ENCODE data around the gene PARD3.

PARD3 gene

GRCh38 chr10:34323192-34323591, 491.9 kb downstream of the PARD3 start:
- no peak for DNase-seq (ENCODE audit: low read depth in 2 of 2, low spot score in 1 of 2)

- no peak for DNase-seq (ENCODE audit: low read depth in 2 of 2, low spot score in 1 of 2)
Measured at GRCh38 chr10:34320265-34320664, 494.8 kb downstream of the PARD3 start.

GRCh38 chr10:34319197-34319846, 495.8 kb downstream of the PARD3 start:
- no peak for DNase-seq (ENCODE audit: low read depth in 2 of 2, low spot score in 1 of 2)

GRCh38 chr10:34316154-34316553, 498.9 kb downstream of the PARD3 start:
- no peak for DNase-seq (ENCODE audit: low read depth in 2 of 2, low spot score in 1 of 2)

DNA sequence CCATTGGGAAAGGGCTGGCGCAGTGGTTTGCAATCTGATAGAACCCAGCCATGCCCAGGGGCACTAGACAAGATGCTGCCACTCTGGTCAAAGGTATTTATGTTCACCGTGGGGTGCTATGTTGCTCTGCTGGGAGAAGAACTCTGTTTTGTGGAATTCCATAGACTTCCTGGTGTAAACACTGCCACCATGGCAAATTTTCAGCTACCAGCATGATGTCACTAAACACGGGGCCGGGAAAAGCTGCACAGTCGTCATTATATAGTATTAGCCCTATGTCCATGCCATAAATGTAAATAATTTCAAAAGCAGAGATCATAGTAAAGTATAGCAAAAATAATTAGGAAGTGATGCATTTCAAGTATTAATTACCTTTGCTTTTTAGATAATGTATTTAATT, 500.6 kb downstream of the PARD3 start:
- DNase-seq (ENCODE audit: low read depth in 2 of 2, low spot score in 1 of 2): no peak

DNA sequence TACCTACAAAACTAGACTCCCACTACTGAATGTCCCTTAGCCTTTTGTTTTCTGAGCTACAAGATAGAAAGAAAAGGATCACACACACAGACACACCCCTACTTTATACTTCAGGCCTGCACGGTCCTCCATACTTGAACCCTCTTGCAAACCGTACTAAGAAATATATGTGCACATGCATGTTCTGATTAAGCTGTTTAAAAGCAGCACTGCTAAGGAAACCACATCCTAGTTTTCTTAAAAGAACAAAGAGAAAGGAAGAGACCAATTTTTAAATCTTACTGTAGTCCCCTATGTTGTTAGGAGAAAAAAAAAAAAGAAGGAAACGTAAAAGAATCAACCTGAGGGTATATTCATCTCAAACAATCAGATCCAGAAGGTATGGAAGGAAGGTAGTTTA, 501.2 kb downstream of the PARD3 start:
- no peak for DNase-seq (ENCODE audit: low read depth in 2 of 2, low spot score in 1 of 2)

- DNase-seq (ENCODE audit: low read depth in 2 of 2, low spot score in 1 of 2): no peak
Measured at GRCh38 chr10:34313353-34313752, 501.7 kb downstream of the PARD3 start.

GRCh38 chr10:34311679-34312078, 503.4 kb downstream of the PARD3 start:
- DNase-seq (ENCODE audit: low read depth in 2 of 2, low spot score in 1 of 2): no peak

- DNase-seq (ENCODE audit: low read depth in 2 of 2, low spot score in 1 of 2): no peak
Measured at GRCh38 chr10:34310234-34310633, 504.9 kb downstream of the PARD3 start.

- no peak for DNase-seq (ENCODE audit: low read depth in 2 of 2, low spot score in 1 of 2)
Measured at GRCh38 chr10:34305189-34305588, 509.9 kb downstream of the PARD3 start.

DNA sequence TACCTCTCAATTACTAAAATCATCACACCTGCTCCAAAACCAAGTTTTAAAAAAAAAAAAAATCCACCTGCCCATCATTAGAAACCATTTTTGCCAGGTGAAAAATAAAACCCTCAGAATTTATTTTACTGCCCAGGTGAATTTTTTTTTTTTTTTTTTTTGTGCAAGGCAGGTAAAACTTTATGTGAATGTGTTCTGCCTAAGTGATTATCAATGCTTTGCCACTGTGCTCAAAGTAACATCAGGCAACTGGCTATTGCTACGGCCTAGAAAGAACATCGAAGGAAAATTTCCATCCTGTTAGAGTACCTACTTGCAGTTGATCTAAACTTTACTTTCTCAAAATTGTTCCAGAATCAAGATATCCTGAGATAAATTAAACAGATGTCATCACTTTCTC, 512.1 kb downstream of the PARD3 start:
- no peak for DNase-seq (ENCODE audit: low read depth in 2 of 2, low spot score in 1 of 2)

- DNase-seq (ENCODE audit: low read depth in 2 of 2, low spot score in 1 of 2): no peak
Measured at GRCh38 chr10:34299105-34299611, 515.9 kb downstream of the PARD3 start.

DNA sequence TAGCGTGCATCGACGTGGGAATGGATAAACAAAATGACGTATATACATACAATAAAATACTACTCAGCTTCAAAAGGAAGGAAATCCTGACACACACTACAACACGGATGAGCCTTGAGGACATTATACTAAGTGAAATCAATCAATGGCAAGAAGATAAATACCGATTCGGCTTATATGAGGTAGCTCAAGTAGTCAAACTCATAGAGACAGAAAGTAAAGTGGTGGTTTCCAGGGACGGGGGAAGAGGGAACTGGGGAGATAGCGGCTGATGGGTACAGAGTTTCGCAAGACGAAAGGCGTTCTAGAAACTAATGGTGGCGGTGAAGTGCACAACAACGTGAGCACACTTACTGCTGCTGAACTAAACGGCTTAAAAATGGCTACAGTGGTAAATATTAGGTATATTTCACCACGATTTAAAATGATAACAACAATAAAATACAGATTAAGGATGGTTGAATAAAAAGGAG, 516.7 kb downstream of the PARD3 start:
- no peak for DNase-seq (ENCODE audit: low read depth in 2 of 2, low spot score in 1 of 2)

GRCh38 chr10:34297541-34298345, 517.4 kb downstream of the PARD3 start:
- DNase-seq (ENCODE audit: low read depth in 2 of 2, low spot score in 1 of 2): no peak

- no peak for DNase-seq (ENCODE audit: low read depth in 2 of 2, low spot score in 1 of 2)
Measured at GRCh38 chr10:34295142-34295548, 520.0 kb downstream of the PARD3 start.

- no peak for DNase-seq (ENCODE audit: low read depth in 2 of 2, low spot score in 1 of 2)
Measured at GRCh38 chr10:34294137-34294536, 521.0 kb downstream of the PARD3 start.

DNA sequence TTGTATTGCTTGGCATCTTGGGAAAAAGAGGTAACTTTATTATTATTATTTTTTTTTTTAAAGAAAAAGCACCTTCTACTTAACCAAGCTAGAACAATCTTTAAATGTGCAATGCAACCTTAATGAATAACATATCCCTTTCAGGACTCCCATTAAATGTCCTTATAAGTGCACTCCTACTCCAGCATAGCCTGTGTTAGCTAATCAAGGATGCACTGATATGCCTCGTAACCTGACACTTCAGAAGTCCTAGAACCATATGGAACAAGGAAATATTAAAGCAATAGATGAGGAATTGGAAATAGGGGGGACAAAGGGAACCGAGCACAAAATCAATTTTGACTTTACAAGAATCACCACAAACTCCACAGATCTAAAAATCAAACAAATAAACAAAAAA, 522.4 kb downstream of the PARD3 start:
- DNase-seq (ENCODE audit: low read depth in 2 of 2, low spot score in 1 of 2): no peak

DNA sequence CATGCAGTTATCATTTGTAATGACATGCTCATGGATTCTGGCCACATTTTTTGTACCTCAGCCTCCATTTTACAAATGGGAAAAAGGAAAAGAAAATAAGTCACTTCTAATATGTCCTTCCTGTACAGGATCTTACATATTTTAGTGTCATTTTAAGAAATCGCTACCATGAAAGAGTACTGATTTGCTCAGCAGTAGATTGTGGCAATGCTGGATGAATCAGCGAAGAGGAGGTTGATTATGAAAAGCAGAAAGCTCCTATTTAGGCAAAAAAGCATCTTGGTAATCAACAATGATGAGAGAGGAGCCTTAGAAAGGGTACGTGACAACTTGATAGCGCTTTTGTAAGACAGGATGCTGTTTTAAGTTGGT, 522.9 kb downstream of the PARD3 start:
- DNase-seq (ENCODE audit: low read depth in 2 of 2, low spot score in 1 of 2): no peak

- DNase-seq (ENCODE audit: low read depth in 2 of 2, low spot score in 1 of 2): no peak
Measured at GRCh38 chr10:34291466-34292193, 523.5 kb downstream of the PARD3 start.

DNA sequence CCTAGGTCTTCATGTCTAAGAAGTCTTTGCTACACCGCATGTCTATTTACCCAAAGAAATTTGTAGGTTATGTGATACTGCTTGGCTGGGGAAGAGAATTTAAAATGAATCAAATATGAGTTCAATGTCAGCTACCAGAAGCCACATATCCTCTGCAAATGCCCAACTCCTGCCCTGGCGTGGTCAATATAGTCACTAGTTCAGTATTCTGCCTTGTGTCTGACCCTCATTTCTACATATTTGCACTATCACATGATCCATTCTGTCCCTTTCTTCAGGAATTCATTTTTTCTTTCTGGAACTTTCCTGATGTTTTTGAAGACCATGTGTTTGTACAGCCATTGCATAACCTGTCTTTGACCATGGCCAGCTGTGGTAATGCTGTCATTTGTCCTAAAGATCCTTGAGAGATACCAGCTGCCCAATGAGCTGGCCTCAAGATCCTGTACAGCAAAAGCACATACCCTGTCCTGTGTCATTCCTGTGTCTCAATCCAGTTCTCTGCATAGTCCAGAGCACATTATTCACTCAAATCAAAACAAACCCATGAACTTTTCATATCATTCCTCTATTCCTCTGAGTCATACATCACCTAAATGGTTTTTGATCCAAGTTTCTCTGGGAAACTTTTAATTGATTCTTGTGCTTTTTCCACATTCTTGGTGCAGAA, 524.5 kb downstream of the PARD3 start:
- no peak for DNase-seq (ENCODE audit: low read depth in 2 of 2, low spot score in 1 of 2)

DNA sequence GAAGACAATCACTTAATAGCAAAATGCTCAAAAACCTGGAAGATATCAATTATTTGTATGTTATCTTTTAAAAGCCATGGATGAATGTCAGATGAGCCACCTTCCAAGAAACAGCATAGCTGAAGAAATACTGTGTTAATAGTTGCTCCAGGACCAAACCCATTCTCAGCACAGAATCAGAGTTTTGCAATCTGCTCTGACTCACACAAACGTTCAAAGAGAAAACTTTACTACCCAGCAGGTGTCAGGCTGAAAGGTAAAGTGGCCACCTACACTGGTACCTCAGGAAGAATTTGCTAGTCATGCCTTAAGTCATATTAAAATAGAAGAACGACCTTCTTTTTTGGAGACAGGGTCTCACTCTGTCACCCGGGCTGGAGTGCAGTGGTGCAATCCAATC, 526.5 kb downstream of the PARD3 start:
- DNase-seq (ENCODE audit: low read depth in 2 of 2, low spot score in 1 of 2): no peak
